Ovary (tissue), 3 donors: Measurements from ENCODE around the gene ZNF776.

ENCODE experiments used
- EP300 ChIP-seq: sonication (generic); formaldehyde crosslinking; IDR thresholded peaks from one replicate; pipeline ENCODE4 v1.6.1; 2017; ENCODE audit warnings: antibody characterized with exemption
- POLR2A ChIP-seq: fragments of 450-650 bp; IDR thresholded peaks from one replicate; pipeline ENCODE4 v1.6.1; 2017; ENCODE audit warnings: antibody characterized with exemption, mild to moderate bottlenecking, moderate library complexity
- TF ChIP-seq, protein P1 (sequence below), 3 donors: fragments of 450-650 bp in 2 of 3; fragments of 200-600 bp in 1 of 3; IDR thresholded peaks; one replicate each; pipeline versions ENCODE4 v1.5.1 to v1.8.0; 2016 to 2022; ENCODE audit warnings: antibody characterized with exemption in 3 of 3, mild to moderate bottlenecking in 1 of 3
- donor health status: DM: no; HTN: no; CAD: no.

DNA sequence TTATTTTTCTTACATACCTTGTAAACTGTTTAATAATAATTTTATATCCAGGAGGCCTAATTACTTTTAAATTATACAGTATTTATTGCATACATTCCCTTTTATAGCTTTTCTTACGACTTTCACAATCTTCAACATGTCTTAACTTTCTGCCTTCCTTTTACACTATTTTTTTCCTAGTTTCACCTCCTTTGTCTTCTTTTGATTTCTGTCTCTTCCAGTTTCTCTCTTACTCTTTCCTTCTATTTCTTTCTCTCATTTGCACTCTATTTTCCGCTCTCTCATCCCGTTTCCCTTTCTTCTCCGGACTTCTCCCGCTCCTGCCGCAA lies 56.6 kb downstream of the ZNF776 start:
- TF ChIP-seq, protein P1, sequence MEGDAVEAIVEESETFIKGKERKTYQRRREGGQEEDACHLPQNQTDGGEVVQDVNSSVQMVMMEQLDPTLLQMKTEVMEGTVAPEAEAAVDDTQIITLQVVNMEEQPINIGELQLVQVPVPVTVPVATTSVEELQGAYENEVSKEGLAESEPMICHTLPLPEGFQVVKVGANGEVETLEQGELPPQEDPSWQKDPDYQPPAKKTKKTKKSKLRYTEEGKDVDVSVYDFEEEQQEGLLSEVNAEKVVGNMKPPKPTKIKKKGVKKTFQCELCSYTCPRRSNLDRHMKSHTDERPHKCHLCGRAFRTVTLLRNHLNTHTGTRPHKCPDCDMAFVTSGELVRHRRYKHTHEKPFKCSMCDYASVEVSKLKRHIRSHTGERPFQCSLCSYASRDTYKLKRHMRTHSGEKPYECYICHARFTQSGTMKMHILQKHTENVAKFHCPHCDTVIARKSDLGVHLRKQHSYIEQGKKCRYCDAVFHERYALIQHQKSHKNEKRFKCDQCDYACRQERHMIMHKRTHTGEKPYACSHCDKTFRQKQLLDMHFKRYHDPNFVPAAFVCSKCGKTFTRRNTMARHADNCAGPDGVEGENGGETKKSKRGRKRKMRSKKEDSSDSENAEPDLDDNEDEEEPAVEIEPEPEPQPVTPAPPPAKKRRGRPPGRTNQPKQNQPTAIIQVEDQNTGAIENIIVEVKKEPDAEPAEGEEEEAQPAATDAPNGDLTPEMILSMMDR (IDR thresholded peaks at IDR 0.05), result no peak
- no peak for TF ChIP-seq POLR2A
- no peak for TF ChIP-seq EP300
